OCI-LY1 (cell line): ENCODE data around the gene SCAMP5.
A peak's percentile ranks its signal among the peaks of the same experiment; 100 is the strongest.

Experiments used
- CTCF ChIP-seq: fragments of 200-600 bp; sonication (generic), shearing (Covaris generic); IDR thresholded peaks from 2 replicates; pipeline ENCODE4 v1.5.1; 2017; ENCODE audit warnings: mild to moderate bottlenecking, antibody characterized with exemption, low read length, moderate library complexity, mixed read lengths
- EZH2 ChIP-seq: fragments of 200-600 bp; sonication (generic), shearing (Covaris generic); IDR thresholded peaks from 2 replicates; pipeline ENCODE4 v1.8.0; 2017; ENCODE audit warnings: borderline replicate concordance, mixed run types, mild to moderate bottlenecking, antibody characterized with exemption, low read length, moderate library complexity, mixed read lengths

- TF ChIP-seq CTCF (peak; percentile 15; the same call in 1 of the 2 replicates), EZH2 (no peak)
Observed at GRCh38 chr15:75033809-75034208, 38.4 kb downstream of the SCAMP5 start.
